PFSK-1 (cell line): ENCODE results near the gene SMC5.

Source experiments
- FOXP2 ChIP-seq: optimal IDR thresholded peaks from 2 replicates; pipeline ENCODE3; 2011; ENCODE audit warnings: borderline replicate concordance, control low read depth, inconsistent platforms; ENCODE audit not compliant: insufficient read depth; ENCODE audit errors: extremely low read length, extremely low read depth
- POLR2AphosphoS5 ChIP-seq: IDR thresholded peaks from 2 replicates; pipeline ENCODE4 v1.6.1; 2012; ENCODE audit warnings: low read depth, mild to moderate bottlenecking, control low read depth, low read length, moderate library complexity
- REST ChIP-seq, 2 experiments: IDR thresholded peaks; 2 replicates each; pipeline versions ENCODE4 v1.6.1 to v1.8.0; 2011 to 2012; ENCODE audit warnings: low read depth in 2 of 2, low read length in 2 of 2, control low read depth in 1 of 2, inconsistent platforms in 1 of 2, mild to moderate bottlenecking in 1 of 2, moderate library complexity in 1 of 2; ENCODE audit not compliant: insufficient read depth in 1 of 2
- SIN3A ChIP-seq: IDR thresholded peaks from 2 replicates; pipeline ENCODE4 v1.6.1; 2012; ENCODE audit warnings: mild to moderate bottlenecking, low read length, moderate library complexity, borderline replicate concordance; ENCODE audit not compliant: insufficient read depth
- TAF1 ChIP-seq: IDR thresholded peaks from 2 replicates; pipeline ENCODE4 v1.6.1; 2012; ENCODE audit warnings: low read length, control low read depth, borderline replicate concordance; ENCODE audit not compliant: insufficient read depth

SMC5 gene

DNA sequence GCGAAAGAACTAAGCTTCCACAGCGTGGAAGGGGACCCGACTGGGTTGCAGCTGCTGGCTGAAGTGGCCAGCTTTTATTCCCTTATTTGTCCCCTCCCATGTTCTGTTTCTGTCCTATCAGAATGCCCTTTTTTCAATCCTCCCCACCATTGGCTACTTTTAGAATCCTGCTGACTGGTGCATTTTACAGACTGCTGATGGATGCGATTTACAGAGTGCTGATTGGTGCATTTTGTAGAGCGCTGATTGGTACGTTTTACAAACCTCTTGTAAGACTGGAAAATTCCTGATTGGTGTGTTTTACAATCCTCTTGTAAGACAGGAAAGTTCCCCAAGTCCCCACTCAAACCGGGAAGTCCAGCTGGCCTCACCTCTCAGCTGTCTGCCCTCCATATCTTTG, 105.0 kb downstream of the SMC5 start:
- TF ChIP-seq POLR2AphosphoS5 (no peak), REST (IDR thresholded peaks at IDR 0.05; ENCODE audit: insufficient read depth in 1 of 2, low read depth in 2 of 2, low read length in 2 of 2) (no peak), TAF1 (no peak), SIN3A (no peak), FOXP2 (no peak)

GRCh38 chr9:70367305-70367930, 108.6 kb downstream of the SMC5 start:
- no peak for TF ChIP-seq REST (IDR thresholded peaks at IDR 0.05; ENCODE audit: insufficient read depth in 1 of 2, low read depth in 2 of 2, low read length in 2 of 2)
- no peak for TF ChIP-seq SIN3A
- TF ChIP-seq POLR2AphosphoS5, result no peak
- no peak for TF ChIP-seq TAF1
- TF ChIP-seq FOXP2, result no peak

- TF ChIP-seq POLR2AphosphoS5, result no peak
- no peak for TF ChIP-seq REST (IDR thresholded peaks at IDR 0.05; ENCODE audit: insufficient read depth in 1 of 2, low read depth in 2 of 2, low read length in 2 of 2)
- no peak for TF ChIP-seq TAF1
- TF ChIP-seq FOXP2, result no peak
- no peak for TF ChIP-seq SIN3A
Observed at GRCh38 chr9:70374962-70375618, 116.3 kb downstream of the SMC5 start.

- TF ChIP-seq TAF1 (no peak), SIN3A (no peak), POLR2AphosphoS5 (no peak), FOXP2 (no peak), REST (IDR thresholded peaks at IDR 0.05; ENCODE audit: insufficient read depth in 1 of 2, low read depth in 2 of 2, low read length in 2 of 2) (no peak)
Observed at GRCh38 chr9:70382046-70382708, 123.4 kb downstream of the SMC5 start.
